HEK293 (cell line): ENCODE results near the gene TNFRSF6B.

ENCODE experiments used
- CTCF ChIA-PET: fragments of 350-600 bp; formaldehyde crosslinking; extraction: SDS; loops from one replicate; lab custom pipeline; 2021; ENCODE audit warnings: antibody characterized with exemption; lab: Yijun Ruan, JAX
- POLR2A ChIA-PET: fragments of 300-600 bp; formaldehyde crosslinking; extraction: SDS; loops from one replicate; lab custom pipeline; 2020; ENCODE audit warnings: antibody characterized with exemption, inconsistent platforms; lab: Yijun Ruan, JAX
- H3K27ac ChIP-seq: fragments of 200-500 bp; sonication (Bioruptor generic); 2 replicates; pipeline ENCODE4 v1.5.1; 2014; ENCODE audit warnings: low read depth, low read length, control low read depth, inconsistent platforms; ENCODE audit errors: extremely low read depth
- H3K36me3 ChIP-seq, 2 experiments: fragments of 200-500 bp in 1 of 2; sonication (Bioruptor generic) in 1 of 2; 1 replicate in 1 of 2; 2 replicates in 1 of 2; pipeline ENCODE4 v1.5.1; 2014 to 2017; ENCODE audit warnings: inconsistent platforms in 2 of 2, low read length in 2 of 2; ENCODE audit not compliant: control insufficient read depth in 2 of 2, insufficient read depth in 1 of 2
- H3K4me1 ChIP-seq: fragments of 200-500 bp; sonication (Bioruptor generic); 2 replicates; pipeline ENCODE4 v1.5.1; 2014; ENCODE audit warnings: mild to moderate bottlenecking, low read length, inconsistent platforms; ENCODE audit not compliant: control insufficient read depth, insufficient read depth
- H3K4me3 ChIP-seq: 2 replicates; pipeline ENCODE4 v1.5.1; 2011; ENCODE audit warnings: low read depth, mild to moderate bottlenecking, control low read depth, low read length, moderate library complexity
- H3K9me3 ChIP-seq: fragments of 200-500 bp; sonication (Bioruptor generic); 2 replicates; pipeline ENCODE4 v1.5.1; 2014; ENCODE audit warnings: low read depth, low read length, inconsistent platforms; ENCODE audit not compliant: control insufficient read depth, insufficient read depth
- EGR2 ChIP-seq: fragments of 450-650 bp; formaldehyde crosslinking; IDR thresholded peaks from 2 replicates; pipeline ENCODE4 v1.5.1; 2016; ENCODE audit warnings: low read depth, missing biosample characterization, missing genetic modification characterization
- GFI1B ChIP-seq: fragments of 450-650 bp; formaldehyde crosslinking; IDR thresholded peaks from 2 replicates; pipeline ENCODE4 v1.5.1; 2016; ENCODE audit warnings: missing biosample characterization, missing genetic modification characterization
- HOXD13 ChIP-seq: sonication (generic); formaldehyde crosslinking; IDR thresholded peaks from 2 replicates; pipeline ENCODE4 v1.8.0; 2022; ENCODE audit warnings: missing genetic modification reagents, borderline replicate concordance
- MYNN ChIP-seq: fragments of 450-650 bp; formaldehyde crosslinking; IDR thresholded peaks from 2 replicates; pipeline ENCODE4 v1.5.1; 2016; ENCODE audit warnings: missing biosample characterization, missing genetic modification characterization, borderline replicate concordance
- SP7 ChIP-seq: fragments of 450-650 bp; formaldehyde crosslinking; IDR thresholded peaks from 2 replicates; pipeline ENCODE4 v1.5.1; 2016; ENCODE audit warnings: missing biosample characterization, missing genetic modification characterization
- WT1 ChIP-seq: fragments of 450-650 bp; formaldehyde crosslinking; IDR thresholded peaks from 2 replicates; pipeline ENCODE4 v1.5.1; 2016; ENCODE audit warnings: missing biosample characterization, missing genetic modification characterization
- YY1 ChIP-seq: fragments of 450-650 bp; formaldehyde crosslinking; IDR thresholded peaks from 2 replicates; pipeline ENCODE4 v1.5.1; 2018; ENCODE audit warnings: missing biosample characterization, missing genetic modification characterization
- ZBTB21 ChIP-seq: fragments of 450-650 bp; formaldehyde crosslinking; IDR thresholded peaks from 2 replicates; pipeline ENCODE4 v1.5.1; 2017; ENCODE audit warnings: missing biosample characterization, missing genetic modification characterization
- ZNF112 ChIP-seq: fragments of 450-650 bp; formaldehyde crosslinking; IDR thresholded peaks from 2 replicates; pipeline ENCODE4 v1.5.0; 2017; ENCODE audit warnings: missing biosample characterization, missing genetic modification characterization
- ZNF121 ChIP-seq: fragments of 450-650 bp; formaldehyde crosslinking; IDR thresholded peaks from 2 replicates; pipeline ENCODE4 v1.5.1; 2016; ENCODE audit warnings: missing biosample characterization, missing genetic modification characterization
- ZNF132 ChIP-seq: fragments of 450-650 bp; formaldehyde crosslinking; IDR thresholded peaks from 2 replicates; pipeline ENCODE4 v1.5.1; 2017; ENCODE audit warnings: missing biosample characterization, missing genetic modification characterization, borderline replicate concordance
- ZNF16 ChIP-seq: fragments of 450-650 bp; formaldehyde crosslinking; IDR thresholded peaks from 2 replicates; pipeline ENCODE4 v1.5.1; 2016; ENCODE audit warnings: low read depth, missing biosample characterization, missing genetic modification characterization
- ZNF184 ChIP-seq: fragments of 450-650 bp; IDR thresholded peaks from 2 replicates; pipeline ENCODE4 v1.5.1; 2018; ENCODE audit warnings: missing biosample characterization, mild to moderate bottlenecking, missing genetic modification characterization
- ZNF248 ChIP-seq: fragments of 450-650 bp; formaldehyde crosslinking; IDR thresholded peaks from 2 replicates; pipeline ENCODE4 v1.5.1; 2017; ENCODE audit warnings: missing biosample characterization, missing genetic modification characterization
- ZNF311 ChIP-seq: fragments of 450-650 bp; formaldehyde crosslinking; IDR thresholded peaks from 2 replicates; pipeline ENCODE4 v1.5.1; 2017; ENCODE audit warnings: missing biosample characterization, missing genetic modification characterization, borderline replicate concordance
- ZNF404 ChIP-seq: fragments of 450-650 bp; formaldehyde crosslinking; IDR thresholded peaks from 2 replicates; pipeline ENCODE4 v1.5.1; 2017; ENCODE audit warnings: missing biosample characterization, missing genetic modification characterization
- ZNF521 ChIP-seq: fragments of 450-650 bp; formaldehyde crosslinking; IDR thresholded peaks from 2 replicates; pipeline ENCODE4 v1.5.1; 2017; ENCODE audit warnings: missing biosample characterization, mild to moderate bottlenecking, missing genetic modification characterization
- ZNF621 ChIP-seq: fragments of 450-650 bp; formaldehyde crosslinking; IDR thresholded peaks from 2 replicates; pipeline ENCODE4 v1.5.1; 2017; ENCODE audit warnings: missing biosample characterization, missing genetic modification characterization
- ZNF777 ChIP-seq: fragments of 450-650 bp; formaldehyde crosslinking; IDR thresholded peaks from 2 replicates; pipeline ENCODE4 v1.5.1; 2017; ENCODE audit warnings: missing biosample characterization, missing genetic modification characterization, borderline replicate concordance
- ZNF785 ChIP-seq: fragments of 450-650 bp; formaldehyde crosslinking; IDR thresholded peaks from 2 replicates; pipeline ENCODE4 v1.5.1; 2016; ENCODE audit warnings: missing biosample characterization, missing genetic modification characterization
- ZSCAN30 ChIP-seq: fragments of 450-650 bp; IDR thresholded peaks from 2 replicates; pipeline ENCODE4 v1.5.1; 2018; ENCODE audit warnings: missing biosample characterization, mild to moderate bottlenecking, missing genetic modification characterization, moderate library complexity
- TF ChIP-seq, protein P1 (sequence below): fragments of 450-650 bp; formaldehyde crosslinking; IDR thresholded peaks from 2 replicates; pipeline ENCODE4 v1.5.1; 2016; ENCODE audit warnings: missing biosample characterization, missing genetic modification characterization
- TF ChIP-seq, protein P2 (sequence below): fragments of 450-650 bp; IDR thresholded peaks from 2 replicates; pipeline ENCODE4 v1.5.1; 2018; ENCODE audit warnings: missing biosample characterization, missing genetic modification characterization
- TF ChIP-seq, protein P3 (sequence below): fragments of 450-650 bp; formaldehyde crosslinking; IDR thresholded peaks from 2 replicates; pipeline ENCODE4 v1.5.1; 2017; ENCODE audit warnings: missing biosample characterization, missing genetic modification characterization
- TF ChIP-seq, protein P4 (sequence below): fragments of 450-650 bp; formaldehyde crosslinking; IDR thresholded peaks from 2 replicates; pipeline ENCODE4 v1.5.1; 2016; ENCODE audit warnings: missing biosample characterization, missing genetic modification characterization
- TF ChIP-seq, protein P5 (sequence below): fragments of 450-650 bp; formaldehyde crosslinking; IDR thresholded peaks from 2 replicates; pipeline ENCODE4 v1.5.1; 2016; ENCODE audit warnings: missing biosample characterization, missing genetic modification characterization
- TF ChIP-seq, protein P6 (sequence below): fragments of 450-650 bp; formaldehyde crosslinking; IDR thresholded peaks from 2 replicates; pipeline ENCODE4 v1.5.1; 2016; ENCODE audit warnings: missing biosample characterization, missing genetic modification characterization

Gene TNFRSF6B

DNA sequence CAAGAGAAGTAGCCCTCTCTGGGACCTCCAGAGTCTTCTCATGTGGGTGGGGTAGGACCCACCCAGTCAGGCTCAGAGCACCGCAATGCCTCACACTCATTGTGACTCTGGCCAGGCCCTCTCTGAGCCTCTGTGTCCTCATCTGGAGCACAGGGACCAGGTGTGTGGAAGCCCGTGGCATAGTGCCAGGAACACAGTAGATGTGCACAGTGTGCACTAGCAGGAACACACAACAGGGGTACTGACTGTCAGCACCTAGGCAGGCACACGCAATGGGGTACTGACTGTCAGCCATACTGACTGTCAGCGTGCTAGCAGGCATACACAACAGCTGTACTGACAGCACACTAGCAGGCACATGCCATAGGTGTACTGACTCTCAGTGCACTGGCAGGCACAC, 41.2 kb upstream of the TNFRSF6B start (continued):
- TF ChIP-seq, protein P1, sequence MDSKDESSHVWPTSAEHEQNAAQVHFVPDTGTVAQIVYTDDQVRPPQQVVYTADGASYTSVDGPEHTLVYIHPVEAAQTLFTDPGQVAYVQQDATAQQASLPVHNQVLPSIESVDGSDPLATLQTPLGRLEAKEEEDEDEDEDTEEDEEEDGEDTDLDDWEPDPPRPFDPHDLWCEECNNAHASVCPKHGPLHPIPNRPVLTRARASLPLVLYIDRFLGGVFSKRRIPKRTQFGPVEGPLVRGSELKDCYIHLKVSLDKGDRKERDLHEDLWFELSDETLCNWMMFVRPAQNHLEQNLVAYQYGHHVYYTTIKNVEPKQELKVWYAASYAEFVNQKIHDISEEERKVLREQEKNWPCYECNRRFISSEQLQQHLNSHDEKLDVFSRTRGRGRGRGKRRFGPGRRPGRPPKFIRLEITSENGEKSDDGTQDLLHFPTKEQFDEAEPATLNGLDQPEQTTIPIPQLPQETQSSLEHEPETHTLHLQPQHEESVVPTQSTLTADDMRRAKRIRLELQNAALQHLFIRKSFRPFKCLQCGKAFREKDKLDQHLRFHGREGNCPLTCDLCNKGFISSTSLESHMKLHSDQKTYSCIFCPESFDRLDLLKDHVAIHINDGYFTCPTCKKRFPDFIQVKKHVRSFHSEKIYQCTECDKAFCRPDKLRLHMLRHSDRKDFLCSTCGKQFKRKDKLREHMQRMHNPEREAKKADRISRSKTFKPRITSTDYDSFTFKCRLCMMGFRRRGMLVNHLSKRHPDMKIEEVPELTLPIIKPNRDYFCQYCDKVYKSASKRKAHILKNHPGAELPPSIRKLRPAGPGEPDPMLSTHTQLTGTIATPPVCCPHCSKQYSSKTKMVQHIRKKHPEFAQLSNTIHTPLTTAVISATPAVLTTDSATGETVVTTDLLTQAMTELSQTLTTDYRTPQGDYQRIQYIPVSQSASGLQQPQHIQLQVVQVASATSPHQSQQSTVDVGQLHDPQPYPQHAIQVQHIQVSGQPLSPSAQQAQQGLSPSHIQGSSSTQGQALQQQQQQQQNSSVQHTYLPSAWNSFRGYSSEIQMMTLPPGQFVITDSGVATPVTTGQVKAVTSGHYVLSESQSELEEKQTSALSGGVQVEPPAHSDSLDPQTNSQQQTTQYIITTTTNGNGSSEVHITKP (tag by site-specific recombination): no peak
- TF ChIP-seq MYNN (tag by site-specific recombination) (no peak), ZSCAN30 (tag by site-specific recombination) (no peak), ZNF248 (no peak), ZNF777 (no peak), ZNF621 (tag by site-specific recombination) (no peak), HOXD13 (no peak), ZNF184 (no peak), ZBTB21 (tag by site-specific recombination) (no peak)
- TF ChIP-seq, protein P2, sequence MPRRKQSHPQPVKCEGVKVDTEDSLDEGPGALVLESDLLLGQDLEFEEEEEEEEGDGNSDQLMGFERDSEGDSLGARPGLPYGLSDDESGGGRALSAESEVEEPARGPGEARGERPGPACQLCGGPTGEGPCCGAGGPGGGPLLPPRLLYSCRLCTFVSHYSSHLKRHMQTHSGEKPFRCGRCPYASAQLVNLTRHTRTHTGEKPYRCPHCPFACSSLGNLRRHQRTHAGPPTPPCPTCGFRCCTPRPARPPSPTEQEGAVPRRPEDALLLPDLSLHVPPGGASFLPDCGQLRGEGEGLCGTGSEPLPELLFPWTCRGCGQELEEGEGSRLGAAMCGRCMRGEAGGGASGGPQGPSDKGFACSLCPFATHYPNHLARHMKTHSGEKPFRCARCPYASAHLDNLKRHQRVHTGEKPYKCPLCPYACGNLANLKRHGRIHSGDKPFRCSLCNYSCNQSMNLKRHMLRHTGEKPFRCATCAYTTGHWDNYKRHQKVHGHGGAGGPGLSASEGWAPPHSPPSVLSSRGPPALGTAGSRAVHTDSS (tag by site-specific recombination): no peak
- TF ChIP-seq, protein P3, sequence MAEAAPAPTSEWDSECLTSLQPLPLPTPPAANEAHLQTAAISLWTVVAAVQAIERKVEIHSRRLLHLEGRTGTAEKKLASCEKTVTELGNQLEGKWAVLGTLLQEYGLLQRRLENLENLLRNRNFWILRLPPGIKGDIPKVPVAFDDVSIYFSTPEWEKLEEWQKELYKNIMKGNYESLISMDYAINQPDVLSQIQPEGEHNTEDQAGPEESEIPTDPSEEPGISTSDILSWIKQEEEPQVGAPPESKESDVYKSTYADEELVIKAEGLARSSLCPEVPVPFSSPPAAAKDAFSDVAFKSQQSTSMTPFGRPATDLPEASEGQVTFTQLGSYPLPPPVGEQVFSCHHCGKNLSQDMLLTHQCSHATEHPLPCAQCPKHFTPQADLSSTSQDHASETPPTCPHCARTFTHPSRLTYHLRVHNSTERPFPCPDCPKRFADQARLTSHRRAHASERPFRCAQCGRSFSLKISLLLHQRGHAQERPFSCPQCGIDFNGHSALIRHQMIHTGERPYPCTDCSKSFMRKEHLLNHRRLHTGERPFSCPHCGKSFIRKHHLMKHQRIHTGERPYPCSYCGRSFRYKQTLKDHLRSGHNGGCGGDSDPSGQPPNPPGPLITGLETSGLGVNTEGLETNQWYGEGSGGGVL (tag by site-specific recombination): no peak
- TF ChIP-seq, protein P4, sequence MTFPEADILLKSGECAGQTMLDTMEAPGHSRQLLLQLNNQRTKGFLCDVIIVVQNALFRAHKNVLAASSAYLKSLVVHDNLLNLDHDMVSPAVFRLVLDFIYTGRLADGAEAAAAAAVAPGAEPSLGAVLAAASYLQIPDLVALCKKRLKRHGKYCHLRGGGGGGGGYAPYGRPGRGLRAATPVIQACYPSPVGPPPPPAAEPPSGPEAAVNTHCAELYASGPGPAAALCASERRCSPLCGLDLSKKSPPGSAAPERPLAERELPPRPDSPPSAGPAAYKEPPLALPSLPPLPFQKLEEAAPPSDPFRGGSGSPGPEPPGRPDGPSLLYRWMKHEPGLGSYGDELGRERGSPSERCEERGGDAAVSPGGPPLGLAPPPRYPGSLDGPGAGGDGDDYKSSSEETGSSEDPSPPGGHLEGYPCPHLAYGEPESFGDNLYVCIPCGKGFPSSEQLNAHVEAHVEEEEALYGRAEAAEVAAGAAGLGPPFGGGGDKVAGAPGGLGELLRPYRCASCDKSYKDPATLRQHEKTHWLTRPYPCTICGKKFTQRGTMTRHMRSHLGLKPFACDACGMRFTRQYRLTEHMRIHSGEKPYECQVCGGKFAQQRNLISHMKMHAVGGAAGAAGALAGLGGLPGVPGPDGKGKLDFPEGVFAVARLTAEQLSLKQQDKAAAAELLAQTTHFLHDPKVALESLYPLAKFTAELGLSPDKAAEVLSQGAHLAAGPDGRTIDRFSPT (tag by site-specific recombination): no peak

DNA sequence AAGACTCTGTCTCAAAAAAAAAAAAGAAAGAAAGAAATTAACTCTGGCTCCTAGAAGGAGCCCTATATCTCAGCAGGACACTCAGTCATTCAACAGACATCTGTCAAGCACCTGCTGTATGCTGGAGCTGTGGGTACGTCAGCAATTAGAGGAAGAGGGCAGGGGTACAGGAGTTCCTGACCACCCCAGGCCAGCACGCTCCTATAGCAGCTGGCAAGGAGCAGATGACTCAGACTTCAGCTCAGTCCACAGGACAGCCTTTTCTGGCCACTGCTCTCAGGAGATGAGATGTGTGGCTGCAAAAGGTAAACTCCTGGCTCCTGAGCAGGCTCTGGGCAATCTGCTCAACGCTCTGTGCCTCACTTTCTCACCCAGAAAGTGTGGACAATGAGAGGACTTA, 40.0 kb upstream of the TNFRSF6B start:
- Histone ChIP-seq H3K27ac (no peak overlapping the region), H3K9me3 (no peaks in the 10 kb centered on the region), H3K4me3 (no peak overlapping the region), H3K4me1 (no peaks in the 10 kb centered on the region; the same call in 1 of the 2 replicates), H3K36me3 (peaks cover 0 to 13% of the 10 kb centered on the region in 2 experiments; a peak in 1 of 3 replicates)
- POLR2A ChIA-PET: no interaction called here
- CTCF ChIA-PET: no interaction called here
- TF ChIP-seq ZNF785 (tag by site-specific recombination) (no peak), GFI1B (tag by site-specific recombination) (no peak), ZNF121 (tag by site-specific recombination) (no peak), ZSCAN30 (tag by site-specific recombination) (no peak), EGR2 (tag by site-specific recombination) (no peak), ZNF132 (tag by site-specific recombination) (no peak), YY1 (tag by site-specific recombination) (no peak), SP7 (tag by site-specific recombination) (no peak), ZNF404 (tag by site-specific recombination) (no peak), ZNF112 (tag by site-specific recombination) (no peak), ZNF521 (tag by site-specific recombination) (no peak), ZNF16 (tag by site-specific recombination) (no peak), ZNF311 (tag by site-specific recombination) (no peak), WT1 (no peak)
- TF ChIP-seq, protein P5, sequence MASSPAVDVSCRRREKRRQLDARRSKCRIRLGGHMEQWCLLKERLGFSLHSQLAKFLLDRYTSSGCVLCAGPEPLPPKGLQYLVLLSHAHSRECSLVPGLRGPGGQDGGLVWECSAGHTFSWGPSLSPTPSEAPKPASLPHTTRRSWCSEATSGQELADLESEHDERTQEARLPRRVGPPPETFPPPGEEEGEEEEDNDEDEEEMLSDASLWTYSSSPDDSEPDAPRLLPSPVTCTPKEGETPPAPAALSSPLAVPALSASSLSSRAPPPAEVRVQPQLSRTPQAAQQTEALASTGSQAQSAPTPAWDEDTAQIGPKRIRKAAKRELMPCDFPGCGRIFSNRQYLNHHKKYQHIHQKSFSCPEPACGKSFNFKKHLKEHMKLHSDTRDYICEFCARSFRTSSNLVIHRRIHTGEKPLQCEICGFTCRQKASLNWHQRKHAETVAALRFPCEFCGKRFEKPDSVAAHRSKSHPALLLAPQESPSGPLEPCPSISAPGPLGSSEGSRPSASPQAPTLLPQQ (tag by site-specific recombination): no peak
- TF ChIP-seq, protein P6, sequence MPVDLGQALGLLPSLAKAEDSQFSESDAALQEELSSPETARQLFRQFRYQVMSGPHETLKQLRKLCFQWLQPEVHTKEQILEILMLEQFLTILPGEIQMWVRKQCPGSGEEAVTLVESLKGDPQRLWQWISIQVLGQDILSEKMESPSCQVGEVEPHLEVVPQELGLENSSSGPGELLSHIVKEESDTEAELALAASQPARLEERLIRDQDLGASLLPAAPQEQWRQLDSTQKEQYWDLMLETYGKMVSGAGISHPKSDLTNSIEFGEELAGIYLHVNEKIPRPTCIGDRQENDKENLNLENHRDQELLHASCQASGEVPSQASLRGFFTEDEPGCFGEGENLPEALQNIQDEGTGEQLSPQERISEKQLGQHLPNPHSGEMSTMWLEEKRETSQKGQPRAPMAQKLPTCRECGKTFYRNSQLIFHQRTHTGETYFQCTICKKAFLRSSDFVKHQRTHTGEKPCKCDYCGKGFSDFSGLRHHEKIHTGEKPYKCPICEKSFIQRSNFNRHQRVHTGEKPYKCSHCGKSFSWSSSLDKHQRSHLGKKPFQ (tag by site-specific recombination): no peak
